KOPT-K1 (cell line): Measurements from ENCODE around the gene NXPE1.

Experiments used
- H3K27ac ChIP-seq: fragments of 200-600 bp; sonication (generic); 2 replicates; pipeline ENCODE4 v1.5.1; 2016; ENCODE audit warnings: antibody characterized with exemption, mild to moderate bottlenecking, low read depth, low read length; ENCODE audit not compliant: poor library complexity, severe bottlenecking
- H3K36me3 ChIP-seq: fragments of 200-600 bp; sonication (generic); 2 replicates; pipeline ENCODE4 v1.5.1; 2017; ENCODE audit warnings: antibody characterized with exemption, mild to moderate bottlenecking, low read length, moderate library complexity; ENCODE audit not compliant: insufficient read depth
- H3K9me3 ChIP-seq: fragments of 200-600 bp; sonication (generic); 2 replicates; pipeline ENCODE4 v1.5.1; 2017; ENCODE audit warnings: antibody characterized with exemption, low read length, mild to moderate bottlenecking; ENCODE audit not compliant: insufficient read depth, poor library complexity, severe bottlenecking

Gene NXPE1

DNA sequence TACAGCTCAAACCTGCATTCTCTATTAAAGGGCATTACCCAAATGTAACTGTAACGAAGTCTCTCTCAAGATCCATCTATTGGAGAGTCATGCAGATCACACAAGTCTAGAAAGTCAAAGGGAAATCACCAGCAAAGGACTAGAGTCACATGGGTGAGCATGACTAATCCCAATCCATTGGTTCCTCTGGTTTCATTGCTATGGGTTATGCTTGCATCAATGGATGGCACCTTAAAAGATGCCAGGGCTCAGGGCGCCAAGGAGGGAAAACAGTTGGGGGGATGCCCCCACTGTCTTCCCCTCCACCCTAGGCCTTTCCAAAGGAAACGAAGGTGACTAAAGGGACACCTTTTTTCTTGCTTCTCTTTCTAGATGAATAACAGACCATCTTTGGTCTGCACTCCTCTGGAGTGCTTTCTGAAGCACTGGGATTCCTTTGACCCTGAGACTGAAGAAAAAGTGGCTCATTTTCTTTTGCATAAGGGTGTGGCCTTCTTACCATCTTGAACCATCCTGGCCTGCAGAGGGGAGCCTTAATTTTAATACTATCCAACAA lies 27.8 kb upstream of the NXPE1 start:
- H3K36me3 ChIP-seq, result no peaks in the 10 kb centered on the region
- H3K27ac ChIP-seq, result no peak overlapping the region
- peaks cover 23% of the 10 kb centered on the region for H3K9me3 ChIP-seq

DNA sequence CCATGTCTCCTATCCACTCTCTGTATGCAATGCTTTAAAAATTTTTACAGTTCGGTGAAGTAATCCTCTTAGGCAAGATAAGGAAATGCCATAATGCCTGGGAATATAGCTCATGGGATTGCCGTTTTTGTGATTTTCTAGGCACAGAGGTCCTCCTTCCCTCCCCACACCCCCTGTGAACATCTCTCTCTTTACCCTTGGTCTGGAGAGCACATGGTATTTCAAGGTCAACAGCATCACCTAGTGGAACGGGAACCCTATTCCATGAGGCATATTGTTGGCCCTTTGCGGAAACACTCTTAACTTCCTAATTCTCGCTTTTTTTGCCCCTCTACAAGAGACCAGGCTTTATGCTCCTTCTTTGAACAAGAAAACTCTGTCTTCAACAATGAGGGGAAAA lies 27.1 kb upstream of the NXPE1 start:
- H3K36me3 ChIP-seq, result no peaks in the 10 kb centered on the region
- no peak overlapping the region for H3K27ac ChIP-seq
- peaks cover 23% of the 10 kb centered on the region for H3K9me3 ChIP-seq

DNA sequence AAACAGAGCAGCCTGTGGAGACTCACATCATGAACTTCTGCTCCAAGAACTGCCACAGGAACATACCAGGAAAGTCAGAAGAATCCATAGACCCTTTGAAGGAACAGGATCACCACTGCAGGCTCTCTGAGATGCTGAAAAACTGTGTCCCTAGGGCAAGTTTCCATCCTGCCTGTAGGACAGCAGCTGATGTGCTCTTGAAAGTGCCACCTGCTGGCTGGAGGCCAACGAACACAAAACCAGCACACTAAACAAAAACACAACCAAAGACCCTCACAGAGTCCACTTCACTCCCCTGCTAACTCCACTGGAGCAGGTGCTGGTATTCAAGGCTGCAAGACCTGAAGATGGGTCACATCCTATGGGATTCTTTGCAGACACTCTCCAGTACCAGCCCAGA lies 12.0 kb upstream of the NXPE1 start:
- no peaks in the 10 kb centered on the region for H3K9me3 ChIP-seq
- no peaks in the 10 kb centered on the region for H3K36me3 ChIP-seq
- H3K27ac ChIP-seq, result no peak overlapping the region

DNA sequence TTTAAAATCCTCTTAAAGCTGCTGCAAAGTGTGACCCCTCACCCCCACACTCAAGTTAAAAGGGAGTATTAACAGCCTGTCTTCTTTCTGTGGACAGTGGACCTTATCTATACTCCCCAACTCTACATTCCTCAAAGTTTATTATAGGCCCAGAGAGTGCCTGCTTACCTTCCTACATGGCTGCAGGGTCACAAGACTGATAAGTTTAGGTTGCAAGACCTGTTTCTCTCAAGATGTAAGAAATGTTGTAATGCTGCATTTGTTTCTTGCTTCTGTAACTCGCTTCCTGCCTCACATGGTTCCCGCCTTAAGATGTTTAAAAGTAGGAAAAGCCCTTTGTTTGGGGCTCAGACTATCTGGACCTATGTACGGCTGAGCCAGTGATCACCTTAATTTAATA lies 10.1 kb upstream of the NXPE1 start:
- Histone ChIP-seq H3K27ac (no peak overlapping the region), H3K36me3 (no peaks in the 10 kb centered on the region), H3K9me3 (no peaks in the 10 kb centered on the region)

DNA sequence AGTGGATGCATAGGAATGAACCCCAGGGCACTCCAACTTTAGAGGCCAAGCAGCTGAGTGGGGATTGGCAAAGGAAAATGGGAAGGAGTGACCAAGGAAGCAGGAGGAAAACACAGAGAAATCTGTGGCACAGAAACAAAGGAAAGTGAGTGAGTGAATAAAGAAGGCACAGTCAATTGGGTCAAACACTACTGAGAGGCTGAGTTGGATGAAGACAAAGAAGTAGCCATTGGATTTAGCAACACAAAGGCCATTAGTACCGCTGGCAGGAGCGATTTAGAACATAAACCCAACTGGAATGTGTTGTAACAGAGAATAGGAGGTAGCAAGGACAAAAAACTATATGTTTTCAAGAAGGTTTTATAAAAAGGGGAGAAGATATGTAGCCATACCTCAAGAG lies 6.6 kb upstream of the NXPE1 start:
- Histone ChIP-seq H3K27ac (no peak overlapping the region), H3K36me3 (no peaks in the 10 kb centered on the region), H3K9me3 (no peaks in the 10 kb centered on the region)

GRCh38 chr11:114564831-114565230 lies 5.2 kb upstream of the NXPE1 start:
- Histone ChIP-seq H3K36me3 (no peaks in the 10 kb centered on the region), H3K9me3 (no peaks in the 10 kb centered on the region), H3K27ac (no peak overlapping the region)

GRCh38 chr11:114563077-114563476 lies 3.4 kb upstream of the NXPE1 start:
- no peaks in the 10 kb centered on the region for H3K9me3 ChIP-seq
- no peaks in the 10 kb centered on the region for H3K36me3 ChIP-seq
- no peak overlapping the region for H3K27ac ChIP-seq

GRCh38 chr11:114562166-114562916 lies 2.7 kb upstream of the NXPE1 start:
- Histone ChIP-seq H3K27ac (no peak overlapping the region), H3K9me3 (no peaks in the 10 kb centered on the region), H3K36me3 (no peaks in the 10 kb centered on the region)

DNA sequence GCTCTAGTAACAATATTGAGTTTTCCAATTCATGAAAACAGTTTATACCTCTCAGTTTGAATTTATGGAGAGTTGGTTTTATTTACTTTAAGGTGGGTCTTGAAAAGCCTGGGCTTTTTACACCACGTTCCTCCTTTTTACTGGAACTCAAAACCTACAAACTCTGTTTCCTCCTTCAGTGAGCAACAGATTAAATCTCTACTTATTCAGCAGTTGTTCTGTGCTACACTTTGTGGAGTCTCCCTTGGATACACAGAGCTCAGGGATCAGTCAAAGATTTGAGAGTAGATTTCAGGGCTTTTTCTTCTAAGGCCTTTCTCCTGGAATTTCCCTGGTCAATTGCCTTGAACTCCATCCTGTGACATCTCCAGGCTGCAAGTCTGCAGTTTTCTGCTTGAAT lies 3.5 kb downstream of the NXPE1 start:
- Histone ChIP-seq H3K36me3 (no peaks in the 10 kb centered on the region), H3K27ac (no peak overlapping the region)

DNA sequence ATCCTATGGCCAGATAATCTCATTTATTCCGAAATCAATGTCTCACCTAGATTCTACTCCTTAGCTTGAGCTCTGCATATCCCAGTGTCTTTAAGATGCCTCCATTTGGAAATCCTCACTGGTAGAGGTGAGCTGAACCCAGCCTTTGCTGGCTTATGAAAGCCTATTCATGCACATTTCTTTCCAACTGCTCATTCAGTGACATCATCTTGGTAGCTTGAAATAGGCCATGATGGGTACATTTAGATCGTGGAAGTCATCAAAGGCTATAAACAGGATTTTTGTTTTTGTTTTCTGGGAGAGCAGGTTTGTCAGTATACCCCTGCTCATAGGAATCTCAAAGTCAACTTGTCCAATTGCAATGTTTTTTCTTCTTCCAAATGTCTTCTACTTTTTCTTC lies 6.0 kb downstream of the NXPE1 start:
- no peaks in the 10 kb centered on the region for H3K36me3 ChIP-seq
- no peak overlapping the region for H3K27ac ChIP-seq
- H3K9me3 ChIP-seq, result no peaks in the 10 kb centered on the region

More for the DNA sequence above, 3.5 kb downstream of the NXPE1 start:
- no peaks in the 10 kb centered on the region for H3K9me3 ChIP-seq

- no peak overlapping the region for H3K27ac ChIP-seq
- H3K9me3 ChIP-seq, result no peaks in the 10 kb centered on the region
- H3K36me3 ChIP-seq, result no peaks in the 10 kb centered on the region
Observed at GRCh38 chr11:114551060-114551459, 8.6 kb downstream of the NXPE1 start.

GRCh38 chr11:114525682-114526081 lies 34.0 kb downstream of the NXPE1 start:
- Histone ChIP-seq H3K9me3 (peaks cover 4% of the 10 kb centered on the region), H3K36me3 (no peaks in the 10 kb centered on the region), H3K27ac (no peak overlapping the region)

DNA sequence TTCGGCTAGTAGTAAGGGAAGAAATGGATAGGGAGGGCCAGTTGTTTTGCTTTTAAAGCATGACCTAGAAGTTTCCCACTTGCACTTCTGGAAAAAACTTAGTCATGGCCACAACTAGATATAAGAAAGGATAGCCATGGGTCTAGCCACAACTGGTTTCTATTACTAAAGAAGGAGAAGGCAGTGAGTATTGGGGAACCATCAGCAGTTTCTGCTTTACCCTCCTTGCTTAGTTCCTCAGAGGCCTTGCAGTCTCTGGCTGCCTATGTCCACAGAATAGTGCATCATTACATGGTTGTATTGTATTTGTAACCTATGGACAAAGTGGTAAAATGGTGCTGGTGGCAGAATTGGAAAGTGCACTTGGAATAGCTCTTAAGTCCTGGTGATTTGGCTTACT lies 35.6 kb downstream of the NXPE1 start:
- no peaks in the 10 kb centered on the region for H3K36me3 ChIP-seq
- peaks cover 4% of the 10 kb centered on the region for H3K9me3 ChIP-seq
- no peak overlapping the region for H3K27ac ChIP-seq

DNA sequence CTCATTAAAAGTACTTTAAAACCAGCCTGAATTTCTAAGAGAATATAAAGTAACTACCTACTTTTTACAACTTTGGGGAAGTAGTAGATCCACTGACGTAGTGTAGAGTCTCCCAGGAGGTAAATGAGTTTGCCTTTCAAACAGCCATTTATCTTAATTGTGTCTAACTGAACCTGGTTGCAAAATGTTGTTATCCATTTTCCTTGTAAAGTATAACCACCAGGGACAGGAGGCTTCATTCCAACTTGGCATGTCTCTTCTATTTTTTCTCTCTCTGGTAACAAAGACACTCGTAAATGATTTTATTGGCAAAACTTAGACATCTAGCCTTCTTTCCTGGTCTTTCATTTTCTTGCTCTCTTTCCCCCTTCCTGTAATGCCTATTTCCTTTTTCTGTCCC lies 36.9 kb downstream of the NXPE1 start:
- Histone ChIP-seq H3K27ac (no peak overlapping the region), H3K36me3 (no peaks in the 10 kb centered on the region), H3K9me3 (peaks cover 4% of the 10 kb centered on the region)

DNA sequence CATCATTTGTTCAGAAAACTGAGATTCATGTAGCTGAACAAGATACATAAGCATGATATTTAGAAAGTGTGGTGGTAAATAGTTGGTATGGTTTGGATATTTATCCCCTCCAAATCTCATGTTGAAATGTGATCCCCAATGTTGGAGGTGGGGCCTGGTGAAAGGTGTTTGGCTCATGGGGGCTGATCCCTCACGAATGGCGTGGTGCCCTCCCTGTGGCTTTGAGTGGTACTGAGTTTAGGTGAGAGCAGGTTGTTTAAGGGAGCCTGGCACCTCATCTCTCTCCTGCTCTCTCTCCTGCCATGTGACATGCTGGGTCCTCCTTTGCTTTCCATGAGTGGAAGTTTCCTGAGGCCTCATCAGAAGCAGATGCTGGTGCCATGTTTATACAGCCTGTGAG lies 48.1 kb downstream of the NXPE1 start:
- Histone ChIP-seq H3K36me3 (no peaks in the 10 kb centered on the region), H3K9me3 (no peaks in the 10 kb centered on the region), H3K27ac (no peak overlapping the region)

- H3K27ac ChIP-seq, result no peak overlapping the region
- no peaks in the 10 kb centered on the region for H3K36me3 ChIP-seq
- H3K9me3 ChIP-seq, result no peaks in the 10 kb centered on the region
Observed at GRCh38 chr11:114511079-114511478, 48.6 kb downstream of the NXPE1 start.
